GM06990 (cell line): ENCODE data around the gene CD300C.
"Not testable (repeated sequence)": the region's sequence is repeated elsewhere in the genome, so short reads cannot be mapped to it uniquely, and the experiment has no call there.

Experiments used
- DNase-seq: peaks from one replicate; pipeline ENCODE4 v3.0.0-alpha.2; 2011; ENCODE audit not compliant: insufficient read length; ENCODE audit errors: extremely low read depth
- H3K27me3 ChIP-seq: replicated peaks from 2 replicates; pipeline ENCODE4 v1.6.0; 2011; ENCODE audit warnings: low read length; ENCODE audit not compliant: control insufficient read depth, insufficient read depth
- H3K36me3 ChIP-seq: 2 replicates; pipeline ENCODE4 v1.5.1; 2011; ENCODE audit warnings: low read length; ENCODE audit not compliant: control insufficient read depth, insufficient read depth
- H3K4me3 ChIP-seq: replicated peaks from 2 replicates; pipeline ENCODE4 v1.5.1; 2011; ENCODE audit warnings: low read depth, mild to moderate bottlenecking, control low read depth, low read length
- CTCF ChIP-seq: IDR thresholded peaks from 2 replicates; pipeline ENCODE4 v1.5.1; 2011; ENCODE audit warnings: low read length, control low read depth, mild to moderate bottlenecking, inconsistent platforms; ENCODE audit not compliant: insufficient read depth, poor library complexity, severe bottlenecking

CD300C gene

DNA sequence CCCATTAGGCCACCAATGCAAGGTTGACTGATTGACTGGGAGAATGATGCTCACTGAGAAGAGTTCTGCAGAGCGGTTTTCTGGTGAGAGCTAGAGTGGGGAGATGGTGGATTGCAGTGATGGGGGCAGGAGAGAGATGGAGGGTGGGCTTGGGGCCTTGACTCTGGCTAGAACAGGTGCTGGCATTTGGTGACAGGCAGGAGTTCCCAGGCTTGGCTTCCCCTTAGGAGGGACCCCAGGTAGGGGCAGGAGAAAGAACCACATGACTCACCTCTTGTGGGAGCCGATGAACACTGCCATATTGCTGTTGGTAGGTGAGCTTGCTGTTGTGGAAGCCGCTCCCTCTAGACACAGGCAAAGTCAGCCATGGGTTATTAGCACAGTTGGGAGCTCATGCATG lies 22.6 kb downstream of the CD300C start:
- no peaks in the 10 kb centered on the region for H3K36me3 ChIP-seq
- peaks cover 3% of the 10 kb centered on the region for H3K27me3 ChIP-seq
- DNase-seq = no peak
- no peak for TF ChIP-seq CTCF
- no peak overlapping the region for H3K4me3 ChIP-seq

GRCh38 chr17:74522381-74523105 lies 23.4 kb downstream of the CD300C start:
- no peaks in the 10 kb centered on the region for H3K36me3 ChIP-seq
- H3K4me3 ChIP-seq = no peak overlapping the region
- peaks cover 3% of the 10 kb centered on the region for H3K27me3 ChIP-seq
- DNase-seq = no peak
- TF ChIP-seq CTCF = no peak

DNA sequence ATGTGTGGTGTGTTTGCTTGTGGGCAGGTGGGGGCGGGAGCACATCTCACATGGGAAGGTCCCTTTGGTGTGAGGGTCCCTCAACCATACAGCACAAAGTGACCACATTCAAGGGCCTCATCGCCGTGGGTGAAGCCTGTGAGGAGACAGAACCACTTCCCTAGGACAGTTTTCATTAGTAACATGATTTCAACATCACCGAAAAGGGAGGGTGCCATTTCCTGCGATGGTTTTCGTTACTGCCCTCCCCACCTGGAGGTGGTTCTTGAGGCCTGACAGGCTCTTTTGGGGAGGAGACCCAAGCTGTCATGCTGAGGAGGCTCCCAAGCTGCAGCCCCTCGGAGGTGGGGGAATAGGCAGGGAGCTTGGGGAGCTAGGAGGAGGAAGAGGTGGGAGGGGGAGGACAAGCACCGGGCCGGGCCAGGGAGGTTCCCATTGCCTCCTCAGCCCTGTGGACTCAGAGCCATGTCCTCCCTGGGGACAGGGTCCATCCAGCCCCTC lies 24.2 kb downstream of the CD300C start:
- TF ChIP-seq CTCF = no peak
- H3K4me3 ChIP-seq = no peak overlapping the region
- peaks cover 3% of the 10 kb centered on the region for H3K27me3 ChIP-seq
- DNase-seq = no peak
- no peaks in the 10 kb centered on the region for H3K36me3 ChIP-seq

DNA sequence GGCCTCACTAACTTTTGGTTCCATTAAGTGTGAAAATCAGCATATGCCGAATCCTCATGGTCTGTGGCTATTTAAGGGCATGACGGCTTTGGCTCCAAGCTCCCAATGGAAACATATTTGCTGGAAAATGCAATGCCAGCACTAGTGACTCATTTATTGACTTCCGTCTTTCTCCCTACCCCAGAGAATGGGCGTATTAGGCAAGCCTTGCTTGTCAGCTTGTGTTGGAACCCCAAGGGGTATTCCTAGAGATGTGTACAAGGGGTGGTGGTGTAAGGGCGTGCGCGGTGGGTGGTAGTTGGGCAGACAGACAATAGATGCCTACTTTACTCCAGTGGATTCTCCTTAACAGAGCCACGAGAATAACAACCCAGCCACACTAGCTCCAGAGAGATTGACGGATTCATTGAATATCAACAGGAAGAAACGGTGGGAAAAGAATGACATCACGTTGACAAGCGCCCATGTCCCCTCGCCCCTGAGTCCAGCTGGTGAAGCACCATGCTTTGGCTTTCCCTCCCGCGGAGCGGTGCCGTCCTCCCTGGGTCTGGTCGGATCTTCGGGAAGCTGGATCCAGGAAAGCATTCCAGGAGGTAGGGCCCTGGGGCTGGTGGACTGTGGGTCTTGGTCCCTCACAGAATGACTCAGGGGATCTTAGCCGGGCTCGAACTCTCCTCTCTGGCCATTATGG lies 25.0 kb downstream of the CD300C start:
- Histone ChIP-seq H3K4me3 (no peak overlapping the region), H3K36me3 (no peaks in the 10 kb centered on the region), H3K27me3 (peaks cover 3% of the 10 kb centered on the region)
- DNase-seq = no peak
- TF ChIP-seq CTCF = no peak

GRCh38 chr17:74520016-74520434 lies 25.9 kb downstream of the CD300C start:
- no peak for TF ChIP-seq CTCF
- no peak overlapping the region for H3K4me3 ChIP-seq
- no peaks in the 10 kb centered on the region for H3K36me3 ChIP-seq
- no peak for DNase-seq
- H3K27me3 ChIP-seq = peaks cover 3% of the 10 kb centered on the region

DNA sequence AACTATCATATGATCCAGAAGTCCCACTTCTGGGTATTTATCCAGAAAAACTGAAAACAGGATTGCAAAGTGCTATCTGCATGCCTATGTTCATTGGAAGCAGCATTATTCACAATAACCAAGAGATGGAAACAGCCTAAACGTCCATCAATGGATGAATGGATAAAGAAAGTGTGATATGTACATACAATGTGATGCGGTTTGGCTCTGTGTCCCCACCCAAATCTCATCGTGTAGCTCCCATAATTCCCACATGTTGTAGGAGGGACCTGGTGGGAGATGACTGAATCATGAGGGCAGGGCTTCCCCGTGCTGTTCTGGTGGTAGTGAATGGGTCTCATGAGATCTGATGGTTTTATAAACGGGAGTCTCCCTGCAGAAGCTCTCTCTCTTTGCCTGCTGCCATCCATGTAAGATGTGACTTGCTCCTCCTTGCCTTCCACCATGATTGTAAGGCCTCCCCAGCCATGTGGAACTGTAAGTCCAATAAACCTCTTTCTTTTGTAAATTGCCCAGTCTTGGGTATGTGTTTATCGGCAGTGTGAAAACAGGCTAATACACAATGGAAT lies 27.4 kb downstream of the CD300C start:
- not testable (repeated sequence) for H3K27me3 ChIP-seq, H3K4me3 ChIP-seq, DNase-seq, H3K36me3 ChIP-seq
